Loucy (cell line): ENCODE data around the gene TIGIT.

Source experiments
- H2AFZ ChIP-seq: fragments of 200-600 bp; sonication (generic); 2 replicates; pipeline ENCODE4 v1.6.0; 2016; ENCODE audit warnings: antibody characterized with exemption, mild to moderate bottlenecking, low read length, moderate library complexity
- H3F3A ChIP-seq: fragments of 200-600 bp; 2 replicates; pipeline ENCODE4 v1.6.0; 2016; ENCODE audit warnings: antibody characterized with exemption, low read depth, mild to moderate bottlenecking
- H3K27me3 ChIP-seq: fragments of 200-600 bp; sonication (generic); 2 replicates; pipeline ENCODE4 v1.6.1; 2014; ENCODE audit warnings: low read length, mild to moderate bottlenecking; ENCODE audit not compliant: insufficient read depth, poor library complexity, severe bottlenecking
- H3K36me3 ChIP-seq: fragments of 200-600 bp; sonication (generic); 2 replicates; pipeline ENCODE4 v1.6.1; 2016; ENCODE audit warnings: low read length; ENCODE audit not compliant: insufficient read depth
- H3K4me1 ChIP-seq: fragments of 200-600 bp; sonication (generic); 2 replicates; pipeline ENCODE4 v1.5.1; 2014; ENCODE audit warnings: low read length, mild to moderate bottlenecking; ENCODE audit not compliant: insufficient read depth, poor library complexity, severe bottlenecking
- H3K4me2 ChIP-seq: fragments of 200-600 bp; sonication (generic); 2 replicates; pipeline ENCODE4 v1.6.0; 2014; ENCODE audit warnings: antibody characterized with exemption, low read length, low read depth, mild to moderate bottlenecking; ENCODE audit not compliant: poor library complexity, severe bottlenecking
- H3K4me3 ChIP-seq: fragments of 200-600 bp; sonication (generic); 2 replicates; pipeline ENCODE4 v1.5.1; 2014; ENCODE audit warnings: low read length, mild to moderate bottlenecking, mixed read lengths; ENCODE audit not compliant: poor library complexity, severe bottlenecking
- H3K79me2 ChIP-seq: fragments of 200-600 bp; sonication (generic); 2 replicates; pipeline ENCODE4 v1.6.1; 2014; ENCODE audit warnings: low read length; ENCODE audit not compliant: insufficient read depth
- H3K9ac ChIP-seq: fragments of 200-600 bp; sonication (generic); 2 replicates; pipeline ENCODE4 v1.6.0; 2014; ENCODE audit warnings: mild to moderate bottlenecking, low read depth, low read length, moderate library complexity; ENCODE audit not compliant: poor library complexity, severe bottlenecking
- H3K9me2 ChIP-seq: fragments of 200-600 bp; sonication (generic); replicated peaks from 2 replicates; pipeline ENCODE4 v1.6.1; 2016; ENCODE audit warnings: low read depth, low read length, mixed read lengths
- H3K9me3 ChIP-seq: fragments of 200-600 bp; sonication (generic); 2 replicates; pipeline ENCODE4 v1.6.1; 2014; ENCODE audit warnings: mild to moderate bottlenecking, antibody characterized with exemption, low read length, low read depth; ENCODE audit not compliant: insufficient read depth
- H4K20me1 ChIP-seq: fragments of 200-600 bp; sonication (generic); 2 replicates; pipeline ENCODE4 v1.6.0; 2014; ENCODE audit warnings: antibody characterized with exemption, low read length, mild to moderate bottlenecking; ENCODE audit not compliant: insufficient read depth, poor library complexity, severe bottlenecking
- EZH2phosphoT487 ChIP-seq: fragments of 200-600 bp; IDR thresholded peaks from 2 replicates; pipeline ENCODE4 v1.6.1; 2018; ENCODE audit warnings: antibody characterized with exemption, mild to moderate bottlenecking, moderate library complexity, borderline replicate concordance
- TF ChIP-seq, protein P1 (sequence below): fragments of 200-600 bp; sonication (generic); conservative IDR thresholded peaks from 2 replicates; pipeline ENCODE4 v1.5.1; 2014; ENCODE audit warnings: mild to moderate bottlenecking, antibody characterized with exemption, low read length

TIGIT gene

GRCh38 chr3:114293838-114294535 lies at the start of gene TIGIT:
TSS of gene TIGIT (plus strand) at chr3:114294028. CDS start at chr3:114294062, 34 bp downstream.
- Histone ChIP-seq H3K9ac (no peak within 1 kb of the TSS), H3K4me3 (no peak within 1 kb of the TSS), H3K9me2 (no peaks in the 10 kb centered on the region), H4K20me1 (no peaks in the 10 kb centered on the region), H3K4me1 (no peaks in the 10 kb centered on the region), H3K9me3 (no peaks in the 10 kb centered on the region), H3K79me2 (no peaks in the 10 kb centered on the region), H2AFZ (no peak within 1 kb of the TSS), H3K27me3 (no peaks in the 10 kb centered on the region), H3K36me3 (no peaks in the 10 kb centered on the region), H3K4me2 (no peak within 1 kb of the TSS), H3F3A (no peaks in the 10 kb centered on the region)
- no peak for TF ChIP-seq EZH2phosphoT487
- TF ChIP-seq, protein P1, sequence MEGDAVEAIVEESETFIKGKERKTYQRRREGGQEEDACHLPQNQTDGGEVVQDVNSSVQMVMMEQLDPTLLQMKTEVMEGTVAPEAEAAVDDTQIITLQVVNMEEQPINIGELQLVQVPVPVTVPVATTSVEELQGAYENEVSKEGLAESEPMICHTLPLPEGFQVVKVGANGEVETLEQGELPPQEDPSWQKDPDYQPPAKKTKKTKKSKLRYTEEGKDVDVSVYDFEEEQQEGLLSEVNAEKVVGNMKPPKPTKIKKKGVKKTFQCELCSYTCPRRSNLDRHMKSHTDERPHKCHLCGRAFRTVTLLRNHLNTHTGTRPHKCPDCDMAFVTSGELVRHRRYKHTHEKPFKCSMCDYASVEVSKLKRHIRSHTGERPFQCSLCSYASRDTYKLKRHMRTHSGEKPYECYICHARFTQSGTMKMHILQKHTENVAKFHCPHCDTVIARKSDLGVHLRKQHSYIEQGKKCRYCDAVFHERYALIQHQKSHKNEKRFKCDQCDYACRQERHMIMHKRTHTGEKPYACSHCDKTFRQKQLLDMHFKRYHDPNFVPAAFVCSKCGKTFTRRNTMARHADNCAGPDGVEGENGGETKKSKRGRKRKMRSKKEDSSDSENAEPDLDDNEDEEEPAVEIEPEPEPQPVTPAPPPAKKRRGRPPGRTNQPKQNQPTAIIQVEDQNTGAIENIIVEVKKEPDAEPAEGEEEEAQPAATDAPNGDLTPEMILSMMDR, result no peak

GRCh38 chr3:114252954-114253353 lies 40.9 kb upstream of the TIGIT start:
- TF ChIP-seq, protein P1, result no peak

DNA sequence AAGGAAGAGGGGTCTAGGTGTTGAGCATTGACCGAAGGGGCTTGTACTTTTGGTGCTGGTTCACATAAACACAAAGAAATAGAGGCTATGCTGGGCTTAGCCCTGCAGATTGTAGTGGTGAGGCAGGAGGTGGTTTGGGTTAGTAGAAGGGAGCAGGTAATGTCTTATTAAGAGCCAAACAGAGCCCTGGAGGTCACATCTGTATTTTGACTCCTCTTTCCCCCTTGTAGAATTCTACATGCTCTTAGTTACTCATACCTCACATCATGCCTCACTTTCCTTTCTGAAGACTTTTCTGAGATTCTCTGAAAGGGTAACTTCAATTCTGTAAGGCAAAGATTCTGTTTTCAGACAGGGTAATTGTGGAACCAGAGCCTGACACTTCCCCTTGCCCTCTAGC lies 40.3 kb upstream of the TIGIT start:
- no peaks in the 10 kb centered on the region for H3K79me2 ChIP-seq
- no peaks in the 10 kb centered on the region for H3K27me3 ChIP-seq
- TF ChIP-seq EZH2phosphoT487, result no peak
- TF ChIP-seq, protein P1, result no peak
- no peaks in the 10 kb centered on the region for H3K4me1 ChIP-seq
- no peaks in the 10 kb centered on the region for H4K20me1 ChIP-seq
- no peaks in the 10 kb centered on the region for H3F3A ChIP-seq
- H2AFZ ChIP-seq, result no peak overlapping the region
- H3K9me3 ChIP-seq, result no peaks in the 10 kb centered on the region
- H3K9me2 ChIP-seq, result no peaks in the 10 kb centered on the region
- no peak overlapping the region for H3K9ac ChIP-seq
- H3K4me3 ChIP-seq, result no peak overlapping the region
- no peak overlapping the region for H3K4me2 ChIP-seq
- H3K36me3 ChIP-seq, result no peaks in the 10 kb centered on the region

More at GRCh38 chr3:114252954-114253353, 40.9 kb upstream of the TIGIT start:
- no peak overlapping the region for H3K4me2 ChIP-seq
- H3F3A ChIP-seq, result no peaks in the 10 kb centered on the region
- H3K9ac ChIP-seq, result no peak overlapping the region
- H3K27me3 ChIP-seq, result no peaks in the 10 kb centered on the region
- no peaks in the 10 kb centered on the region for H3K9me2 ChIP-seq
- no peaks in the 10 kb centered on the region for H3K4me1 ChIP-seq
- no peaks in the 10 kb centered on the region for H3K36me3 ChIP-seq
- H4K20me1 ChIP-seq, result no peaks in the 10 kb centered on the region
- H3K4me3 ChIP-seq, result no peak overlapping the region
- no peak overlapping the region for H2AFZ ChIP-seq
- H3K79me2 ChIP-seq, result no peaks in the 10 kb centered on the region
- no peaks in the 10 kb centered on the region for H3K9me3 ChIP-seq
